Heart left ventricle (tissue), 13 donors: ENCODE data around the gene KRTAP2-2.
"Not testable (repeated sequence)": the region's sequence is repeated elsewhere in the genome, so short reads cannot be mapped to it uniquely, and the experiment has no call there.

Experiments
- CTCF ChIP-seq, 12 donors: fragments of 200-600 bp; sonication (generic) in 4 of 12; IDR thresholded peaks; one replicate each; pipeline versions ENCODE4 v1.5.0 to v1.8.0; 2018 to 2022; ENCODE audit warnings: antibody characterized with exemption in 12 of 12, mild to moderate bottlenecking in 5 of 12
- POLR2A ChIP-seq, 2 donors: fragments of 450-650 bp; IDR thresholded peaks; one replicate each; pipeline ENCODE4 v1.6.1; 2017; ENCODE audit warnings: antibody characterized with exemption in 2 of 2, mild to moderate bottlenecking in 2 of 2, moderate library complexity in 2 of 2
- donor health status: ischemic (EF 13 %, LVEDD 7.1; RV severe dilation, severe dysfunction).
- donor health status: DM: no; HTN: yes; CAD: no.
- donor health status: DM: no; HTN: no; CAD: no.
- donor health status: ischemic (EF 25% LVEDD 6.9; RV normal size, moderate dysfunction).
- donor health status: ischemic (EF 25% LVEDD 5.7; RV mildly dilated, moderate dysfunction).
- donor health status: ischemic (EF 35%, LVEDD 5.7; RV mildly dilated, moderate dysfunction).
- donor health status: nonischemic (EF 11% LVEDD 7.7; RV severe dilation, severe dysfunction).
- donor health status: DM: yes; HTN: yes; CAD: no.
- donor health status: PGD.
- donor health status: ischemic (EF 29% LVEDD 5.4; RV normal size, mild dysfunction).
- donor health status: nonischemic (EF 23%, LVEDD 6.1; RV moderate dilation, normal function).

- not testable (repeated sequence) for TF ChIP-seq CTCF, POLR2A (IDR thresholded peaks at IDR 0.05)
Observed at GRCh38 chr17:41055130-41055529, at the start of gene KRTAP2-2.
